ENCODE results near the gene IFIT5. TPM values are rescaled to one million over a fixed set of nuclear protein-coding genes. Genes with fewer than 3 reads are reported as not detected.
A peak's percentile ranks its signal among the peaks of the same experiment; 100 is the strongest.
"Not testable (repeated sequence)": the region's sequence is repeated elsewhere in the genome, so short reads cannot be mapped to it uniquely, and the experiment has no call there.

Gene IFIT5
- total RNA-seq, 1 donor from 2014 or later, result 12.9 TPM

- TF ChIP-seq CTCF (conservative IDR thresholded peaks at IDR 0.05), result no peak
- Mint-ChIP-seq H3K27me3 (ENCODE audit: low read depth) (no peaks in the 10 kb centered on the region), H3K4me3 (no peak overlapping the region), H3K9me3 (no peaks in the 10 kb centered on the region), H3K4me1 (no peaks in the 10 kb centered on the region), H3K27ac (ENCODE audit: unreplicated experiment) (no peak overlapping the region), H3K36me3 (ENCODE audit: low read depth) (no peaks in the 10 kb centered on the region)
- no peak for DNase-seq (ENCODE audit: low read depth, low spot score)
Observed at GRCh38 chr10:89382757-89383156, 31.6 kb upstream of the IFIT5 start.

GRCh38 chr10:89384474-89385340, 29.7 kb upstream of the IFIT5 start:
- Mint-ChIP-seq H3K4me1 (no peaks in the 10 kb centered on the region), H3K27me3 (ENCODE audit: low read depth) (no peaks in the 10 kb centered on the region), H3K36me3 (ENCODE audit: low read depth) (no peaks in the 10 kb centered on the region), H3K27ac (ENCODE audit: unreplicated experiment) (no peak overlapping the region), H3K9me3 (no peaks in the 10 kb centered on the region), H3K4me3 (no peak overlapping the region)
- DNase-seq (ENCODE audit: low read depth, low spot score), result no peak
- no peak for TF ChIP-seq CTCF (conservative IDR thresholded peaks at IDR 0.05)

- Mint-ChIP-seq H3K4me1 (peaks cover 14% of the 10 kb centered on the region), H3K36me3 (ENCODE audit: low read depth) (no peaks in the 10 kb centered on the region), H3K4me3 (no peak overlapping the region), H3K9me3 (no peaks in the 10 kb centered on the region), H3K27me3 (ENCODE audit: low read depth) (no peaks in the 10 kb centered on the region), H3K27ac (ENCODE audit: unreplicated experiment) (peak overlapping the region; percentile 62)
- no peak for DNase-seq (ENCODE audit: low read depth, low spot score)
- TF ChIP-seq CTCF (conservative IDR thresholded peaks at IDR 0.05), result no peak
Observed at GRCh38 chr10:89388806-89389205, 25.6 kb upstream of the IFIT5 start.

DNA sequence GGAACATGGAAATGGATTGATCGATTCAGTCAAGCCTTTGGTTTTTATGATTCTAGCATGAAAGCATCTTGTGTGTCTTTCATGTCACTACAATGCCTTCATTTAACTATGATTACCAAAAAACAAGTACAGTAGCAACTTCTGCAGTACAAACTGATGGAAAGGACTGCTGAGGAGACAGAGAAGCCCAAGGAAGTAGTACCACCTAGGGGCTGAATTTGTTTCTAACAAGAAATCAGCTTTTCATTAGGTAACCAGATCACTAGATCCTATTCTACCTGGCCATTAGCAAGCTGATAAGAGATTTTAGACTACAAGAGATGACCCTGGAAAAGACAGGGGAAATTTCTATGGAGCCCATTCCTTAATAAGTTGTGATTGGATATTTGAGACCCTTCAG, 25.1 kb upstream of the IFIT5 start:
- peaks cover 14% of the 10 kb centered on the region for H3K4me1 Mint-ChIP-seq
- no peak for DNase-seq (ENCODE audit: low read depth, low spot score)
- peak; percentile 41 for TF ChIP-seq CTCF (conservative IDR thresholded peaks at IDR 0.05)
- H3K27me3 Mint-ChIP-seq (ENCODE audit: low read depth), result no peaks in the 10 kb centered on the region
- H3K9me3 Mint-ChIP-seq, result no peaks in the 10 kb centered on the region
- no peak overlapping the region for H3K27ac Mint-ChIP-seq (ENCODE audit: unreplicated experiment)
- no peak overlapping the region for H3K4me3 Mint-ChIP-seq
- no peaks in the 10 kb centered on the region for H3K36me3 Mint-ChIP-seq (ENCODE audit: low read depth)

- TF ChIP-seq CTCF (conservative IDR thresholded peaks at IDR 0.05), result no peak
- H3K27ac Mint-ChIP-seq (ENCODE audit: unreplicated experiment), result no peak overlapping the region
- no peaks in the 10 kb centered on the region for H3K9me3 Mint-ChIP-seq
- no peaks in the 10 kb centered on the region for H3K36me3 Mint-ChIP-seq (ENCODE audit: low read depth)
- DNase-seq (ENCODE audit: low read depth, low spot score), result no peak
- peaks cover 14% of the 10 kb centered on the region for H3K4me1 Mint-ChIP-seq
- H3K4me3 Mint-ChIP-seq, result no peak overlapping the region
- H3K27me3 Mint-ChIP-seq (ENCODE audit: low read depth), result no peaks in the 10 kb centered on the region
Observed at GRCh38 chr10:89390476-89391225, 23.7 kb upstream of the IFIT5 start.

DNA sequence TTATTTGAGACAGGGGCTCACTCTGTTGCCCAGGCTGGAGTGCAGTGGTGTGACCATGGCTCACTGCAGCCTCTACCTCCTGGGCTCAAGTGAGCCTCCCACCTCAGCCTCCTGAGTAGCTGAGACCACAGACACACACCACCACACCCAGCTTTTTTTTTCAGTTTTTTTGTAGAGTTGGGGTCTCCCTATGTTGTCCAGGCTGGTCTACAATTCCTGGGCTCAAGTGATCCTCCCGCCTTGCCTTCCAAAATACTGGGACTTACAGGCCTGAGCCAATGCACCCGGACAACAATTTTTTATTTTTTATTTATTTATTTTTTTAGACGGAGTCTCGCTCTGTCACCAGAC, 23.2 kb upstream of the IFIT5 start:
- not testable (repeated sequence) for H3K4me3 Mint-ChIP-seq

More for the DNA sequence above, 23.2 kb upstream of the IFIT5 start:
- not testable (repeated sequence) for DNase-seq (ENCODE audit: low read depth, low spot score); H3K9me3 Mint-ChIP-seq; H3K27me3 Mint-ChIP-seq (ENCODE audit: low read depth); H3K36me3 Mint-ChIP-seq (ENCODE audit: low read depth); H3K27ac Mint-ChIP-seq (ENCODE audit: unreplicated experiment)
- peaks cover 14% of the 10 kb centered on the region for H3K4me1 Mint-ChIP-seq
